ENCODE data around the gene HEG1.
A peak's percentile ranks its signal among the peaks of the same experiment; 100 is the strongest.
"Not testable (repeated sequence)": the region's sequence is repeated elsewhere in the genome, so short reads cannot be mapped to it uniquely, and the experiment has no call there.

The HEG1 gene

DNA sequence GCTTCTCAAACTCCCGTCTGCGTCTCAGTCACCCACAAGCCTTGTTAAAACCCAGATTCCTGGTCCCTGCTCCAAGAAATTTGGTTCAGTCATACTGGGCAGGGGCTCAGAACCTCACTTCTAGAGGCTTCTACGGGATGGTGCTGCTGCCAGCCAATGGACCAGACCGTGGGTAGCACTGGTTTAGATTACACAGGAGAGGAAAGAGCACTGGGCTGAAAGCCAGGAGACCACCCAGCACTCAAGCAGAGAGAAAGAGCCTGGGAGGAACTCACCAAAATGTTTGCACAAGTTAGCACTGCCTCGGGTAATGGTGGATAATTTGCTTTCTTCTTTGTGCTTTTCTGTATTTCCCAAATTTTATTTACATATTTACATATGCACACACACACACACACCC lies 74.3 kb downstream of the HEG1 start:
- no peak for DNase-seq

GRCh38 chr3:124978627-124979026 lies 77.2 kb downstream of the HEG1 start:
- DNase-seq: no peak

DNA sequence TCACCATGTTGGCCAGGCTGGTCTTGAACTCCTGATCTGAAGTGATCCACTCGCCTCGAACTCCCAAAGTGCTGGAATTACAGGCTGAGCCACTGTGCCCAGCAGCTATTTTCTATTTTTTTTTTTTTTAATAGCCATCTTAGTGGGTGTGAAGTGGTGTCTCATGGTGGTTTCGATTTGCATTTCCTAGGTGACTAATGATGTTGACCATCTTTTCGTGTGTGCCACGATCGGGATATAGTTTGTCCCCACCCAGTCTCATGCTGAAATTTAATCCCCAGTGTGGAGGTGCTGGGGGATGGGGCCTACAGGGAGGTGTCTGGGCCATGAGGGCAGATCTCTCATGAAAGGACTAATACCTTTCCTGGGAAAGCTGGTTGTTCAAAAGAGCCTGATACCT lies 79.4 kb downstream of the HEG1 start:
- no peak for DNase-seq

GRCh38 chr3:124974691-124975090 lies 81.1 kb downstream of the HEG1 start:
- no peak for DNase-seq

GRCh38 chr3:124973290-124973689 lies 82.5 kb downstream of the HEG1 start:
- DNase-seq: no peak

DNA sequence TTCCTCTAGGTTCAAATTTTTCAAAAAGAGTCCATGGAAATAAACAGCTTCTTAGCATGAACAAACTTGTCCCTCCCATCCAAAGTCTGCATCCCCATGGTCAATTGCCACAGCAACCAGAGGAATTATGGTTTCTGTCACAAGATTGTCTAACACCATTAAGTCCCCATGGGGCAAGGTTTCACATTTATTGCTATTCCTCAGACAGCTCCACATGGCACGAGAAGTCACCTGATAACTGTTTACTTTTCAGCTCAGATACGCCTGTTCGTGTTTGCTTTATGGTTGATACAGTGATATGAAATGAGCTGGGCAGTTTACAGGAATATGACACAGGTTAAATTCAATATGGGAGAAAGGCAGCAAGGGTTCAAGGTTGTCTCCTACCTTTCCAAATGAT lies 83.3 kb downstream of the HEG1 start:
- DNase-seq: no peak

DNA sequence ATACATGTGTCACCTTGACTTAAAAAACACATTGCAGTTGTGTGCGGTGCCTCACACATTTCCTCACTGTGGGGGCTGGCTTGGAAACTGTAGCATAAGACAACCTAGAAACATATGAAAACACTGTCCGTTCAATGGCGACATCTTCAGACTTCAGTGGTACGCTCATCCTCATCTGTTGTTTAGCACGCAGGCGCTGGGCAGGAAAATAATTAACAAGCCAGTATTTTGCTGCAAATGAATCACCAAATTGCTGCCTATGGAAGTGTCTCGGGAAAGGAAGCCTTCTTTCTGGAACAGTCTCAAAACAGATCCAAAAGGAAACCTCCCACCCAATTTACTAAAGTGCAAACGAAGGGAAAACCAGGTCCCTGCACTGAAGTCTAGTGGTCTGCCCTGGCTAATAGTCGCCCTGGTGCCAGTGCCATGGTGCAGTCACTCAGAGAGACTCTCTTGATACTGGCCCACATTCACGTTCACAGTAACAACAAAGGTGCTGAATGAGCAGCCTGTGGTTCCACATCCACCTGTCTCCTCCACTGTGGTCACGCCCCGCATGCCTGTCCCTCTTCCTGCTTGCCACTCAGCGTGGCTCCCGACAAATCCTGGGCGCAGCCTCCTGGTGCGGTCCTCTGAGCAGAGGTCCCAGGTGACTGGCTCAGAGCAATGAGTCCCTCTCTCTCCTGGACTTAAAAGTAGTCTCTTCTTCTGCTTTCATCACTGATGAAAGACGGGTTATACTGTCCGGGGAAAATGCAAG lies 85.7 kb downstream of the HEG1 start:
- DNase-seq: no peak

- DNase-seq: no peak
These were observed 86.6 kb downstream of the HEG1 start for GRCh38 chr3:124969190-124969589.

- DNase-seq: no peak
These were observed 87.8 kb downstream of the HEG1 start for GRCh38 chr3:124967964-124968363.

DNA sequence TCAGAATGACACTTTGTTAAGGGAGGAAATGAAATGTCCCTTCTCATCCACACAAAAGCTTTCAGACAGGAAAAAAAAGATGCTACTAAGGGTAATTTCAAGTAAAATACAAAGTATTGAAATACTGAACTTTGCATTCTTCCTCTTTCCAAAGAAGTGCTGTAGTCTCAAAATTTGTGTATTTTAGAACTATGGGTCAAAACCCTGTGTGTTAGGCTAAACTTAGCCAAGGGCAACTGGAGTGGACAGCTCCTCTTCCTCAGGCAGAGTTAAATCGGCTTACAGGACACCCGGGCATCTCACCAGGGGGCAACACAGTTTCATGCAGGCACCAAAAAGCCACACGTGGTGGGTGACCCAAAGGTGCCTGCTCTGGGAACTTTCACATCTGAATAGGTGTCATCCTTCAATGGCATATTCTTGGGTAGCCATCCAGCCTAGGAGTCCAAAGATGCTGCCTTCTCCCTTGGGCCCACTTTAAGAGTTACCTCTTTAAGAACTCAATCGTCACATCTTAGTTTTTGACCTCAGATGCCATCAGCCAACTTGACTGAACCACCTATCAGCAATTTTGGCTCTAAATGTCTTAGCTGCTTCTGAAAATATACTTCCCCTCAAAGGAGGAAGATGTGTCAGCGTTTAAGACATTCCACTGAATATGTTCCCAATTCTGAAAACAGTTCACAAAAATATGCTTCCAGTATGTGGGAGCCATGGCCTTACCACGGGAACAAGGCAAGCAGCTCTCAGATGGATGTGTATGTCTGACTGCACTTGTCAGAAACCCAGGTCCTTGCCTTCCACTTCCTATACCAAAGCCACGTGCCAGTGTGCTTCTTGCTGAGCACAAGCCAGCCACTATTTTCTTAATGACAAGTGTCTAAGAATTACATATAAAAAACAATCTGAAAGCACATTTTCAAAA lies 89.0 kb downstream of the HEG1 start:
- no peak for DNase-seq

GRCh38 chr3:124965413-124965812 lies 90.4 kb downstream of the HEG1 start:
- DNase-seq: no peak

- DNase-seq: peak; percentile 67
These were observed 91.4 kb downstream of the HEG1 start for GRCh38 chr3:124964387-124964786.

GRCh38 chr3:124963755-124964154 lies 92.0 kb downstream of the HEG1 start:
- DNase-seq: no peak

DNA sequence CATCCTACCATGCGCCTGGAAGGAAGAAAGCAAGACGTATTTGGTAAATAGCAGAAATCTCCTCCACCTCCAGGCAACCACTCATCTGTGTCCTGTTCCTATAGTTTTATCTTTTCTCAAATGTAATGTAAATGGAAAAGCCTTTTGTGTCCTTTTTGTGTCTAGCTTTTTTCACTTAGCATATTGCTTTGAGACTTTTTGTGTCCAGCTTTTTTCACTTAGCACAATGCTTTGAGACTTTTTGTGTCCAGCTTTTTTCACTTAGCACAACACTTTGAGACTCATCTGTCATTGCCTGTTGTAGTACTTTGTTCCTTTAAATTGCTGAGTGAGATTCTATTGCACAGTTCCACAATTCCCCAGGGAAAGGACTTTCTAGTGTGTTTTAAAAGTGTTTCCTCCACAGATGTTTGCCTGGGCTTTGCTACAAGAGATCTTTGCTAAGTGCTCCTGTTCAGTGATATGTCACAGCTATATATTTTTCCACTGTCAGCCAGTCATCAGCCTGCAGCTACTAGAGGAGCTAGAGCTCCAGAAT lies 93.3 kb downstream of the HEG1 start:
- peak; percentile 22 for DNase-seq

DNA sequence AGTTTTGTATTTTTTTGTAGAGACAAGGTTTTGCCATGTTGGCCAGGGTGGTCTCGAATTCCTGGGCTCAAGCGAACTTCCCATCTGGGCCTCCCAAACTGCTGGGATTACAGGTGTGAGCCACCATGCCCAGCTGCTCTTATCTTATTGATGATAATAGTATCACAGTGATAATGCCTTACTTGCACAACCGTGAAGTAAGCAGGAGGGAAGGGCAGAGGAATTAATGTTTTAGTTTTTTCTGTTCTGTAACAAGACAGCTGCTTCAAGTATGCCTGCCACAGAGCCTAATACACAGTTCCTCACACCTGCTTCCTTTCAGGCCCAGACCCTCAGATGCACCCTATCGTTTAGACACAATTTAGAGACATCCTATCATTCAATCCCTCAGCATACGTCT lies 95.1 kb downstream of the HEG1 start:
- no peak for DNase-seq

GRCh38 chr3:124960105-124960504 lies 95.7 kb downstream of the HEG1 start:
- DNase-seq: no peak

- DNase-seq: not testable (repeated sequence)
These were observed 97.8 kb downstream of the HEG1 start for GRCh38 chr3:124957951-124958350.

- no peak for DNase-seq
These were observed 103.4 kb downstream of the HEG1 start for GRCh38 chr3:124952282-124952855.

GRCh38 chr3:124951511-124952281 lies 104.1 kb downstream of the HEG1 start:
- peak; percentile 37 for DNase-seq

DNA sequence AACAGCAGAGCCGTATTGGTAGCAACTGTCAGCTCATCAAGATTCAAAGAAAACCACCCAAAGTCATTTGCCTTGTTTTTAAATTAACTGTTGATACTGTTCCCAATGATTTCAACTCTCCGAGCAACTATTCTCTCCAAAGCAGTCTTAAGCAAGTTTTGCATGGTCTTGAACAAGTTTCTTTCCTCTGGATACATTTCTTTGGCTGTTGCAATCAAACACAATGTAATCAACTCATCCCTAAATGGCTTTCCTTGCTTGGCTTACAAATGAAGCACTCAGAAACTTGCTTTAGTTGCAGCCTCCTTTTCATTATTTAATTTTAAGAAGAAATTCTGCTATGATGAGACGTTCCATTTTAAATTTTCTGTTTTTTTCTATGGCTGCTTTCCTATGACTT lies 105.8 kb downstream of the HEG1 start:
- no peak for DNase-seq

DNA sequence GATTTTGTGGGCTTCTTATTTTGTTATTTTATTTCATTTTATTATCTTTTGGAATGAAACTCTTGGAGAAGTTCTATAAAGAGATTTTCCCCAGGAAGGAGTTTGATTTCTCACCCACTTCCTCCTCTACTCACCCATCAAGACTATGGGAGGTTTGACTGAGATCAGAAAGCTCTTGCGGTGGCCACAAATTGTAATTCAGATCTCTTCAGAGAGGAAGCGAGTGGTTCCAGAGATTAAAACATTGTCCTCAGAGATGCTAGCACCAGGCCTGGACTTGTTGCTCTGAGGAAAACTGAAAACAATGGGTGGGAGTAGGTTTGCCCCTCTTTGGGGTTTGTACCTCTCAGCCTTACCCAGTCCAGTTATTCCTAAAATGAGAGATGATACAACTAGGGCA lies 113.2 kb downstream of the HEG1 start:
- no peak for DNase-seq

DNA sequence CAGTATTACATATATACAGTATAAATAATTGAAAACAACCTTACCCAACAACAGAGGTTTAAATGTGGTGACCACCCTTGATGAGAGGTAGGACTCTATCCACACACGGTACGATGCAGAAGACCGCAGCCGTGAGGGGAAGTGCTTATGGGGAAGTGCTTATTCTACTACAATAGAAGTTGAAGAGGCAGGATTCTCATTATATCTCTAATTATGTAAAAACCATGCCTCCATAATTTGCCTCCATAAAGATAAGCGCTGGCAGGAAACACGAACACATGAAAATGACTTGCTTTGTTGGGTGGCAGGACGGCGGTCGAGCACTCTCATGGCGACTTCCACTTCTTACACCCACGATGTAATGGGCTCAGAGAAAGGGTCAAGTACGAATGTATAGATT lies 114.0 kb downstream of the HEG1 start:
- DNase-seq: no peak

Data from fibroblast of skin of abdomen (primary cell).